ENCODE results near the gene CNTN1.

Gene CNTN1

GRCh38 chr12:40870981-40871380 is 178.7 kb downstream of the CNTN1 start:
- no peak for DNase-seq

DNA sequence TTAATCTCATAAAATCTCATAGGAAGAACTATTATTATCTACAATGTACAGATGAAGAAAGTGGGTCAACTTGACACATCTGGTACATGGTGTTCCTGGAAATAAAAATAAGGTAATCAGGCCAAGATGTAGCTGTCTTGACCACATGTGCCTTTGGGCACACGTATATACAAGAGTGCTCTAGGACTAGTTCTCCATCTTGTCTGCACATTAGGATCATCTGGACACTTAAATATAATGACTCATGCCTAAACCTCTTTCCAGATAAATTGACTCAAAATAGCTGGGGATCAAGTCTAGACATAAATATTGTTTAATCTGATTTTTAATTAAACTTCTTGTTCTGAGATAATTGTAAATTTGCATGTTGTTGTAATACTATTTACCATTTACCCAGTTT is 182.6 kb downstream of the CNTN1 start:
- DNase-seq: no peak

DNA sequence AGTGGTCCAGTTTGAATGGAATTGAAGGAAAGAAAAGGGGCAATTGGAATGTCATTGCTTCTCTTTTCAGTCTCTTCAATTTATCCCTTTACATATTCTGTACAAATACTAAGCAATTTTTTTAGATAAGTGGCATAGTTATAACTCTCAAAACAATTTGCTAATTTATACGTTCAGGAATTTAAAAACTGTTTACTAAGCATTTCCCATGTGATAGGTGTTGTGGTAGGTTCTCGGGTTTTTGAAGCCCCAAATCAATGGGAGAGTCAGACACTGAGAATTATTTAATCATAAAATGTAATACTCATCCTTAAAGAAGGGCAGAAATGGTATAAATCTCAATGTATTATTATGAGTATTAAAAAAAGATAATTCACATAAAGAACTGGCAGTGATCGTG is 197.1 kb downstream of the CNTN1 start:
- no peak for DNase-seq

DNA sequence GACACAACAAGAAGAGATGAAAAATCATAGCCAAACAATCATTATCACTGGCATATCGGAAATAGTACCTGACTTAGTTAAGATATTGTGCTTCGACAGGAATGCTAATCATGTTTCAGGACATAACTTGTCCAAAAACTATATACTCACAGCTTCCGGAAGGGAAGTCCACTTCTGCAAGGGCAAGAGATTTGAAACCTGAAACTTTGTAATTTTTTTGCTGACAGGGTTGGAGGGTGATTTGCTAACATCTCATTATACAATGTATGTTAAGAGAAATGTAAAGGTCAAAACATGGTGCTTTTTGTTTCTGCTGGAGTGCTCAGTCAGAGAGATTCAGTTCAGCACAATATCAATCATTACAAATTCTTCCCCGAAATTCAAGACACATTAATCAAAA is 200.3 kb downstream of the CNTN1 start:
- no peak for DNase-seq

- DNase-seq: no peak
These were observed 206.3 kb downstream of the CNTN1 start for GRCh38 chr12:40898505-40898904.

DNA sequence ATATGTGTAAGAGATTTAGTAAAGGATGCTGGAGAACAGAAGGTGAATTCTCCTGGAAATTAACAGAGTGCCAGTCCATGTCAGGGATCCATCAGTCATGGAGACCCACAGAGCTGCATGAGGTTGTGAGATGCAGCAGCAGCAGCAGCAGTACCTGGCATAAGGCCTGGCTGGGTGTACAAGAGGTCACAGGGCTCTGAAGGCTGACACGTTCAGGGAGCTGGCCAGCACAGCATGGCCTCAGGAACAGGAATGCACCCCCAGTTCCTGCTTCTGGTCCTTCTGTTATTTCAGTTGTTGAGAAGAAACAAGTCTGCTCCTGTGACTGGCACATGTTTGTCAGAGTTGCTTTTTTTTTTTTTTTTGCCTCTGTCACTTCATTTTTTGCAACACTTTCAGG is 210.8 kb downstream of the CNTN1 start:
- no peak for DNase-seq

- DNase-seq: no peak
These were observed 214.9 kb downstream of the CNTN1 start for GRCh38 chr12:40907115-40907527.

- no peak for DNase-seq
These were observed 219.4 kb downstream of the CNTN1 start for GRCh38 chr12:40911676-40912075.

DNA sequence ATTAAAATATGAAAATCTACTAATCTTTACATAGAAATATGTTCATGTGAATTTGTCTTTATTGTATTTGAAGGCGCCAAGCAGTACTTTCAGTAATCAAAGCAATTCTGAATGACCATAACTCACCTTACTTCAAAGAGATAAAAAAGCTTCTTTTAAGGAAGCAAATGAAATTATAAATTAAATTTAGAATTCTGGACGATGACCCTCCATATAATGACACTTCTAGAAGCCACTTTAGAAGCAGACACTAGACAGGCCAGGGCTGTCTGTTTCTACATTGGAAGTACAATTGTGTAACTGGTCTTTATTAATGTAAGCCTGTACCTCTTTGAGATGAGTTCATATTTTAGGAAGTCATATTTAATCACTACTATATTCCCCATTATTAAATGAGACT is 222.9 kb downstream of the CNTN1 start:
- DNase-seq: no peak

- DNase-seq: no peak
These were observed 225.3 kb downstream of the CNTN1 start for GRCh38 chr12:40917561-40917960.

- no peak for DNase-seq
These were observed 229.4 kb downstream of the CNTN1 start for GRCh38 chr12:40921563-40922163.

- DNase-seq: no peak
These were observed 245.7 kb downstream of the CNTN1 start for GRCh38 chr12:40937891-40938290.

GRCh38 chr12:40942326-40942725 is 250.1 kb downstream of the CNTN1 start:
- DNase-seq: no peak

DNA sequence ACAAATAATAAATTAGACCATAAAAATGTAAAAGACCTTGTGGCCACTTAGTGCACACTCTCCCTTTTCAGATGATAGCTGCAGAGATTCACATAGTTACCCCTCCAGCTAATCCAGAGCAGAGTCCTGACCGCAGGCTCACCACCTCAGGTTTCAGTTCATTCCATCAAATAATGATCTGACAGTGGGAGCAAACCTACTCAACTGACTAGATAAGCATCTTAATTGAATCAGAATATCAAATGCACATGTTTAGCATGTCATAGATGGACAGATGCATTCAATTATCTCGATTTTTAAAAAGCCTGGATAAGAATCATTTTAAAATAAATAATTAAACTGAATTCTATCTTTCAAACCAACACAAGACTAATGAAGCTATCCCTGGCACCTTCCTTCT is 253.5 kb downstream of the CNTN1 start:
- DNase-seq: no peak

- DNase-seq: no peak
These were observed 254.5 kb downstream of the CNTN1 start for GRCh38 chr12:40946612-40947194.

DNA sequence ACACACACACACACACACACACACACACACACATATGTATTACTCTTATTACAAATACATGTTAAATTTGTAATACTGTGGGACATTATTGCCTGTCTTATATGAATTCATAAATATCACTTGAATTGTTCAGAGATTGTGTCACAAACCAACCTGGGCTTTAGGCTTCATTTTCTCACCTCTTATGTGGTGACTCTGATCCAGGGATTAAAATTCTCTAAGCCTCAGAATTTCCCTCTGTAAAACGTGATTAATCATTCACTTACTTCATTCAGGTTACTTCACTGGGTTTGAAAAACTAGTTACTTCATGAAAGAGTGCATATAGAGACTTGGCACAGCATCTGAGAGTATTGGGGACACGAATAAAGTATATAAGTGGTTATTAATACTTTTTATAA is 255.6 kb downstream of the CNTN1 start:
- DNase-seq: no peak

- DNase-seq: no peak
These were observed 260.8 kb downstream of the CNTN1 start for GRCh38 chr12:40953076-40953475.

GRCh38 chr12:40957417-40957816 is 265.2 kb downstream of the CNTN1 start:
- no peak for DNase-seq

DNA sequence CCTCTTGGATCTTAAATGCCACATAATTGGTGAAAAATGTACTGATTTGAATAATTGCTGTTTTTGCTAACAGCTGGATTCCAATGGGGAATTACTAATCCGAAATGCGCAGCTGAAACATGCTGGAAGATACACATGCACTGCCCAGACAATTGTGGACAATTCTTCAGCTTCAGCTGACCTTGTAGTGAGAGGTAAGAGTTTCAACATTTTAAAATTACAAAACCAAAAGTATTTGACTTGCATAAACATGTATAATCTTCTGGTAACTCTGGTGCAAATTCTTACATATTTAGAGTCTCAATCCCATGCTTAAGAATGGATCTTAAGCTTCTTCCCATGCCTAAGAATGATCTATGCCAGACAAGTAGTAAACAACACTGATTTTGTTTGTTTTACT is 266.8 kb downstream of the CNTN1 start:
- DNase-seq: no peak

DNA sequence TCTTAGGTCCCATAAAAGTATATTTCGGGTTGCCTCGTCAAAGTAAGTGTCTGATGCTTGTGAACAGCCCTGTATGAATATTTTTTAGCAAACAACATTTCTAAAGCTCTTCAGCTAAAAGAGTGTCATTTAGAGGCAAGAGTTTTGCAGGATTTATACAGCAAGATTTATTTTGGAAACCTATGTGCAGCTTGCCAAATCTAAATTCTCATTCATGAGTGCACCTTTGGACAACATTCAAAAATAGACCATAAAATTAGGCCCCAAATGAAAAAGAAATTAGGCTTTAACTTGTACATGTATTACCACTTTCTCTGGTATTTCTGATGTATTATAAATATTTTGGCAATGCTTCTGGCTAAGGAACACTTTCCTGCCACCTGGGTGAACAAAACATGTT is 271.5 kb downstream of the CNTN1 start:
- no peak for DNase-seq

- no peak for DNase-seq
These were observed 277.6 kb downstream of the CNTN1 start for GRCh38 chr12:40969796-40970195.

DNA sequence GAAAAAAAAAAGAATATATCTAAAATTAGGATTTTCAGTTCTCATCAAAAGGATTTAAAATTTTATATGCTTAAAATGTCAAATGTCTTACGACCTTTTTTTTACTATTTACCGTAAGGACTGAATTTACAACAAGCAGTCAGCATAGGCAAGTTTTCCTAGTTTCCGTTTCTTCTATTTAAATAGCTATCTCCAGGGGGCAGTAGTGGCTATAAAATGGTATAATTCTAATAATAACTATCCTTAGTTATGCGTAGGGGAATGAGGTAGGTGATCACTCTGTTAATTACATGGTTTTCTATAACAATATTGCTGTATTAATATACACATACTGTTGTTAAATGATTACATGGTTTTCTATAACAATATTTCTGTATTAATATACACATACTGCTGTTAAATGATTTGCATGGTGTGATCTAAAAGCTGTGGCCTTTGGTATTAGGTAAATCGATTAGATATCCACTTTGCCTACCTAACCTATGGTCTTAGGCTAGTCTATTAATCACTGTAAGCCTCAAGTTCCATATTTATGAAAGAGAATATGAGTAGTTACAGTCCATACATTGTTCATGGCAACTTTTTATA is 278.2 kb downstream of the CNTN1 start:
- DNase-seq: no peak

DNA sequence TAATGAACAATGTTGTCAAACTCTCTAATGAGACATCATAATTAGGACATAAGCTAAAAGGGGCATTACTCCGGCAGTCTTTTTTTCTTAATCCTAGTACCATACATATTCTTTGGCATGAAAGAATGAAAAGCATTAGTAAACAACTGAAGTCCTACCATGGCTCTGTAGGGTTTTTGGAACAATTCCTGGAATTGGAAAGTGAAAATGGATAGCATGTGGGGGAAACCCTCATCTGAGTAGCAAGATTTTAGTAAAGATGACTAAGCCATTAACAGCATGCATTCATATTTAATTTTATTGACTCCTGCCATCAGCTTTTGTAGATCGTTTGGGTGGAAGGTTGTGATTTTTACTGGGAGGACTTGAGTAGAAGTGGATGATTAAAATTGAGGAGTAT is 279.7 kb downstream of the CNTN1 start:
- DNase-seq: no peak

GRCh38 chr12:40976546-40976945 is 284.3 kb downstream of the CNTN1 start:
- DNase-seq: no peak

DNA sequence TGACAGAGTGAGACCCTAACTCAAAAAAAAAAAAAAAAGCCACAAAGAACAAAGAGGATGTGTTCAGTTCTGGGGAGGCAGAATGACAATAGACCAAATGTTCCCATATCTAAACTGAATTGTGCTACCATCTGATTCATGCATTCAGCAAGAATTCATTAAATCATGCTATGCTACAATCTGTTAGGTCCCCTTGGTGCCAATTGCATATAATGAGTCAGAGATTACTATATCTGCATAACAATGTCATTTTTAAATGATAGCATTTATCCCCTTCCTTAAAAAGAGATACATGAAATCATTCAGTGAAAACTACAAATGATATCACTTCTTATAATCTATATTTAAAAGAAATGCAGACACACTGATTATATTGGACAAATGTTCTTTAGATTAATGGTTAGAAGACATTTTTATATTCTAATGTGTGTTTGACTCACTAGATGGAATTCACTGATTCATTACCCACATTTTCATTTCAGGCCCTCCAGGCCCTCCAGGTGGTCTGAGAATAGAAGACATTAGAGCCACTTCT is 288.3 kb downstream of the CNTN1 start:
- no peak for DNase-seq
